Measurements from ENCODE around the gene CFAP68. TPM values are rescaled to one million over a fixed set of nuclear protein-coding genes. Genes with fewer than 3 reads are reported as not detected.

CFAP68 gene
- total and polyA plus RNA-seq, 2 of the 13 experiments (the other 11 are each of a cell fraction or from before 2014, with no cell fraction given) = 22.2 to 25.6 TPM

- TF ChIP-seq ZUFSP (CRISPR knock-in tag; IDR thresholded peaks at IDR 0.05; ENCODE audit: borderline replicate concordance) = no peak
- no peak for TF ChIP-seq KLF9 (CRISPR knock-in tag; IDR thresholded peaks at IDR 0.05; ENCODE audit: low read depth)
- TF ChIP-seq SALL2 (CRISPR knock-in tag; IDR thresholded peaks at IDR 0.05) = no peak
- TF ChIP-seq TBP (CRISPR knock-in tag; IDR thresholded peaks at IDR 0.05) = no peak
- peak; percentile 19 for TF ChIP-seq MED8 (CRISPR knock-in tag; IDR thresholded peaks at IDR 0.05; ENCODE audit: insufficient replicate concordance)
- TF ChIP-seq, protein P1, sequence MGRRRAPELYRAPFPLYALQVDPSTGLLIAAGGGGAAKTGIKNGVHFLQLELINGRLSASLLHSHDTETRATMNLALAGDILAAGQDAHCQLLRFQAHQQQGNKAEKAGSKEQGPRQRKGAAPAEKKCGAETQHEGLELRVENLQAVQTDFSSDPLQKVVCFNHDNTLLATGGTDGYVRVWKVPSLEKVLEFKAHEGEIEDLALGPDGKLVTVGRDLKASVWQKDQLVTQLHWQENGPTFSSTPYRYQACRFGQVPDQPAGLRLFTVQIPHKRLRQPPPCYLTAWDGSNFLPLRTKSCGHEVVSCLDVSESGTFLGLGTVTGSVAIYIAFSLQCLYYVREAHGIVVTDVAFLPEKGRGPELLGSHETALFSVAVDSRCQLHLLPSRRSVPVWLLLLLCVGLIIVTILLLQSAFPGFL (CRISPR knock-in tag; IDR thresholded peaks at IDR 0.05) = 0 out of 2 replicates have a peak, but pooled peaks have one; percentile 11
- TF ChIP-seq, protein P2, sequence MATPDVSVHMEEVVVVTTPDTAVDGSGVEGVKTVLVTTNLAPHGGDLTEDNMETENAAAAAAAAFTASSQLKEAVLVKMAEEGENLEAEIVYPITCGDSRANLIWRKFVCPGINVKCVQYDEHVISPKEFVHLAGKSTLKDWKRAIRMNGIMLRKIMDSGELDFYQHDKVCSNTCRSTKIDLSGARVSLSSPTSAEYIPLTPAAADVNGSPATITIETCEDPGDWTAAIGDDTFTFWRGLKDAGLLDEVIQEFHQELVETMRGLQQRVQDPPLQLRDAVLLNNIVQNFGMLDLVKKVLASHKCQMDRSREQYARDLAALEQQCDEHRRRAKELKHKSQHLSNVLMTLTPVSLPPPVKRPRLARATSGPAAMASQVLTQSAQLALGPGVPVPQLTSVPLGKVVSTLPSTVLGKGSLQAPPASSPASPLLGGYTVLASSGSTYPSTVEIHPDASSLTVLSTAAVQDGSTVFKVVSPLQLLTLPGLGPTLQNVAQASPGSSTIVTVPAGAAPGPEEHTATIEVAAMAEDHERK (CRISPR knock-in tag; IDR thresholded peaks at IDR 0.05; ENCODE audit: low read depth) = no peak
- TF ChIP-seq, protein P3, sequence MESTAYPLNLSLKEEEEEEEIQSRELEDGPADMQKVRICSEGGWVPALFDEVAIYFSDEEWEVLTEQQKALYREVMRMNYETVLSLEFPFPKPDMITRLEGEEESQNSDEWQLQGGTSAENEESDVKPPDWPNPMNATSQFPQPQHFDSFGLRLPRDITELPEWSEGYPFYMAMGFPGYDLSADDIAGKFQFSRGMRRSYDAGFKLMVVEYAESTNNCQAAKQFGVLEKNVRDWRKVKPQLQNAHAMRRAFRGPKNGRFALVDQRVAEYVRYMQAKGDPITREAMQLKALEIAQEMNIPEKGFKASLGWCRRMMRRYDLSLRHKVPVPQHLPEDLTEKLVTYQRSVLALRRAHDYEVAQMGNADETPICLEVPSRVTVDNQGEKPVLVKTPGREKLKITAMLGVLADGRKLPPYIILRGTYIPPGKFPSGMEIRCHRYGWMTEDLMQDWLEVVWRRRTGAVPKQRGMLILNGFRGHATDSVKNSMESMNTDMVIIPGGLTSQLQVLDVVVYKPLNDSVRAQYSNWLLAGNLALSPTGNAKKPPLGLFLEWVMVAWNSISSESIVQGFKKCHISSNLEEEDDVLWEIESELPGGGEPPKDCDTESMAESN (CRISPR knock-in tag; conservative IDR thresholded peaks at IDR 0.05) = 0 out of 2 replicates have a peak, but pooled peaks have one; percentile 33
- no peak for TF ChIP-seq MYNN (CRISPR knock-in tag; IDR thresholded peaks at IDR 0.05; ENCODE audit: low read depth)
- TF ChIP-seq KLF16 (CRISPR knock-in tag; IDR thresholded peaks at IDR 0.05) = peak in 1 of 2 experiments; percentile 61; a peak in 1 of 4 replicates
- peak; percentile 75 for TF ChIP-seq DMAP1 (CRISPR knock-in tag; IDR thresholded peaks at IDR 0.05)
- TF ChIP-seq SAFB2 (CRISPR knock-in tag; IDR thresholded peaks at IDR 0.05; ENCODE audit: borderline replicate concordance, low read depth) = peak; percentile 84; the same call in 1 of the 2 replicates
- TF ChIP-seq ZXDC (CRISPR knock-in tag; IDR thresholded peaks at IDR 0.05) = 0 out of 2 replicates have a peak, but pooled peaks have one; percentile 14
- TF ChIP-seq ZNF883 (CRISPR knock-in tag; IDR thresholded peaks at IDR 0.05; ENCODE audit: not compliant biosample characterization) = peak; percentile 61
- peak; percentile 50 for TF ChIP-seq POGZ (CRISPR knock-in tag; IDR thresholded peaks at IDR 0.05)
- peak; percentile 64; the same call in 1 of the 2 replicates for TF ChIP-seq FOXC1 (CRISPR knock-in tag; IDR thresholded peaks at IDR 0.05; ENCODE audit: borderline replicate concordance)
- TF ChIP-seq, protein P4, sequence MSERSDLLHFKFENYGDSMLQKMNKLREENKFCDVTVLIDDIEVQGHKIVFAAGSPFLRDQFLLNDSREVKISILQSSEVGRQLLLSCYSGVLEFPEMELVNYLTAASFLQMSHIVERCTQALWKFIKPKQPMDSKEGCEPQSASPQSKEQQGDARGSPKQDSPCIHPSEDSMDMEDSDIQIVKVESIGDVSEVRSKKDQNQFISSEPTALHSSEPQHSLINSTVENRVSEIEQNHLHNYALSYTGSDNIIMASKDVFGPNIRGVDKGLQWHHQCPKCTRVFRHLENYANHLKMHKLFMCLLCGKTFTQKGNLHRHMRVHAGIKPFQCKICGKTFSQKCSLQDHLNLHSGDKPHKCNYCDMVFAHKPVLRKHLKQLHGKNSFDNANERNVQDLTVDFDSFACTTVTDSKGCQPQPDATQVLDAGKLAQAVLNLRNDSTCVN (CRISPR knock-in tag; IDR thresholded peaks at IDR 0.05; ENCODE audit: borderline replicate concordance) = no peak
- no peak for TF ChIP-seq HDAC6 (IDR thresholded peaks at IDR 0.05; ENCODE audit: low read depth, low read length)
Observed at GRCh38 chr11:111870886-111871692, 8.3 kb upstream of the CFAP68 start, which contains the start of gene ALG9 (continued).
